Kidney capillary endothelial cell (primary cell): ENCODE measurements around the gene ENDOU.

Experiments
- DNase-seq: peaks from one replicate; pipeline ENCODE4 v3.0.0-alpha.2; 2018; ENCODE audit warnings: low spot score

Gene ENDOU

DNA sequence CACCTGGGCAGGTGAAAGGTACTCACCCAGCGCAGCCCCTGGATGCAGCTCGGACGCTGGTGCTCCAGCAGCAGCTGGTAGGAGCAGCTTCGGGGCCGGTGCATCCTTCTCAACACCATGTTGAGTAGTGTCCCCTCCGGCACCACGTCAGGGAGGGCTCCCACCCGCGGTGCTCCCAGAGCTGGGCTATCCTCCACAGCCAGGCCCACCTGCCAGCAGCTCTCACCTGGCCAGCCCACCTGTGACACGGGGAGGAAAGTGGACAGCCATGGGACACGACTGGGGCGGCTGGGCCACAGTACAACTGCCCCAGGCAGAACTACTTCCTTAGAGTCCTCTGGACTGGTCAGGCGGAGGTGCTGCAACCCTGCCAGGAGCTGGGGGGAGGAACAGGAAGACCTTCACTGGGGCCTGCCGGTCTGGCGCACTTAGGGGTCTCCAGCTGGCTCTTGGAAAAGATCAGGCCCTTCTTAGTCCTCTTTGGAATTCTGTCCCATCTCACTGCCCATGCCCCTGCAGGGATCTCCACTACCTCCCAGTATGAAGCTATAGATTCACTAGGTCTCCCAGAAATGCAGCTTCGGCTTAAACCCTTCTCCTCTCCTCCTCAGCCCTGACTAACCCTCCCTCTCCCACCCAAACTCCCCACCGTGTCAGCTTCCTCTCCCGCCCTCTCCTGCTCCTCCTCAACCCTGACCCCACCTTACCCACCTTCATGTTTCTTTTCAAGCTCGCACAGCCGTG is 32.7 kb upstream of the ENDOU start:
- no peak for DNase-seq

GRCh38 chr12:47757364-47757839 is 32.1 kb upstream of the ENDOU start:
- DNase-seq = no peak

GRCh38 chr12:47755655-47756562 is 30.6 kb upstream of the ENDOU start:
- DNase-seq = no peak

- no peak for DNase-seq
These were observed 29.6 kb upstream of the ENDOU start for GRCh38 chr12:47754881-47755280.

DNA sequence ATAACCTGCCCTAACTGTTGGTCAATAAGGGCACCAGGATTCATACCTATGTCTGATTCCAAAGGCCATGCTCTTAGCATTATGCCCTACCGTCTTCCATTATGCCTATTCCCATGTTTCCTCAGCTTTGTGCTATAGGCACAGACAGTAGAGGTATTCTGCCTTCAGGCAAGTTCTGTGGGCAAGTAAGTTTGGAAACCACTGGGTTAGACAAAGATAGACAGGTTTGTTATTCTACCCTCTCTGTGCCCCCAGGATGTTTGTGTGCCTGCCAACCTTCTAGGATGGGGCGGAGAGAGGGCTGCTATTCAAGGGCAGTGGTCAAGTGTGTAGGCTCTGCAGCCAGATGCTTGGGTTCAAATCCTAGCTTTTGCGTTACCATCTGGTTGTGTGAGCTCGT is 28.8 kb upstream of the ENDOU start:
- no peak for DNase-seq

DNA sequence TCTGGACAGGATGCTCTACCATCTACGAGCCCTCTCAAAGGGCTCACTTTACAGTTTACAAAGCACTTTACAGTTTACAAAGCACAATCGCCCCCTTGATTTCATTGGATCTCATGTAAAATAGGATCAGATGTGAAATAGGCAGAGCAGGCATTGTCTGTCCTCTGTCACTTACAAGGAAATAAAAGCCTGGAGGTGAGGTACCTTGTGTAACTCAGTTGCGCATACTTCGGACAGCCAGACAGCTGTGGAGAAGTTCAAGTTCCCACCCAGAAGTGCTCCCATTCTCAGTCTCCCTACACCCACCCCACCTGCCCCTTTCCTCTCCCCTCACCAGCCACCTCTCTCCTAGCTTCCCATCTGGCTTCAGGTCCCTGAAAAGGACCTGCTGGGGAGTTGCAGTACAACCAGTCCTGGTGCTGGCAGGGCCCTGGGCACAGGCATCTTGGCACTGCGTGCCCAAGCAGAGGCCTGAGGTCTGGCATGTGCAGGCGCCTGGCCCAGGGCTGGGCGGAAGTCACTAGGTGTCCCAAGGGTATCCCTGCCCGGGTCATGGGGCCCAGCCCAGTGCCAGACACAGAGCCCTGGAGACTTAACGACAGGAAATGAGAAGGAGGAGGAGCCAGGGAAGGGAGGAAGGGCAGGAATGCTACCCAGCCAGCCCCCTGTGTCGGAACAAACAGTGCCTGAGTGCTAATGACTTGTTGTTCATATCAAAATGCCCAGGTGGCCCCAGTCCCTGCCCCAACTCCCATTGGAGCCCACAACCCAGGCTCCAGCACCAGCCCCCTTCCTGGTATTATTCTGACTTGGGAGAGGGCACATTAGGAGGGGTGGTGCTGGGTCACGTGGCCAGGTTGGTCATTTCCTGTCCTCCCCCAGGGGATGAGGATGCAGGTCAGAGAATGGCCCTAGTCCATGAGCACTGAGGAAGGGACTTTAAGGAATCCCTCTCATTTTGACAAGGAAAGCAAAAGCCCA is 28.0 kb upstream of the ENDOU start:
- DNase-seq = peak; percentile 87

DNA sequence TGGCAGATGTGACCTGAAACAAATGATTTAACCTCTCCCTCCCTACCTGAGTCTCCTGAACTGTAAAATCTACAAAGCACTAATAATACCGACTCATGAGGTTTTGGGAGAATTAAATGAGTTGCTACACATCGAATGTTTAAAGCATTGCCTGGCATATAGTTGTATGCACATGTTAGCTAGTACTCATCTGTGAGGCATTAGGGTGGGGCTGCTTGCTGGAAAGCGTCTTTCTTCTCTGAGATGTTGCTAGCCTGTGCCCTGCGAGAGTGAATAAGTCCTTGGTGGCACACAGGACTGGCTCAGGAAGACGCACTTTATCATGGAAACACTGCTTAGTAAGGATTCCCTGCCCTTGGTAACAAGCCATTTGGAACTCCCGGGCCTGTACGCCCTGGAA is 27.3 kb upstream of the ENDOU start:
- no peak for DNase-seq

GRCh38 chr12:47752121-47752520 is 26.8 kb upstream of the ENDOU start:
- DNase-seq = no peak

DNA sequence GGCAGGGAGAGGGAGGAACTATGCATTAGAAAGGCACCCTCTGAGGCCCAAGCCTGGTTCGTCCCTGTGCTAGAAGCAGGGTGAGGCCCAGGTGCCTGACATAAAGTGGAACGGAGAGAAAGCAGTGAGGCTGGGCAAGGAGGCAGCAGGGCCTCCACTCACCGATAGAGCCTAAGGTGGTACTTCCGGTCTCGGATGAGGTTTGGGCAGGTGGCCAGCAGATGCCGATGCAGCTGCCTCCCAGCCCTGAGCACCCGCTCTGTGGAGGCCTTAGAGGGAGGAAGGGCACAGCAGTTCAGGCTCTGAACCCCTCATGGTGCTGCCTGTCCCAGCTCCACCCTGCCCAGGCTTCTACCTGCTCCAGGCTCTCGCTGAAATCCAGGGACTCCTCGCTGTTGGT is 26.3 kb upstream of the ENDOU start:
- no peak for DNase-seq

GRCh38 chr12:47750916-47751470 is 25.7 kb upstream of the ENDOU start:
- DNase-seq = no peak

- DNase-seq = no peak
These were observed 25.0 kb upstream of the ENDOU start for GRCh38 chr12:47750229-47750798.

DNA sequence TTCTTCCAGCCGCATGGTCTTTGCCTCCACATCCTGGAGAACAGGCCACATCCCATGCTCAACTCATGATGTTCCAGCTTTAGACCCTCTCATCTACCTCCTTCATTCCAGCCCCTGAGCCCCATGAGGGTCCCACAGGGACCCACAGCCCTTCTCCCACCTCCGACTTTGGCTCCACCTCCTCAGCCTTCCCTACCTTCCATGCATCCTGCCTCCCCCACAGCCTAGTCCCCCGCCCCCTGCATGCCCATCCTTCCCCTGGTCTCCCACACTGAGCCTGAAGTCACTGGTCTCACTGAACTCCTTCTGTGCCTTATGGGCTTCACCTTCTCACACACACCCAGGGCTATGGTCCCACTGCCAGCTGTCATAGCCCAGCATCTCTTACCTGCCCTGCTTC is 23.6 kb upstream of the ENDOU start:
- DNase-seq = no peak

- no peak for DNase-seq
These were observed 23.2 kb upstream of the ENDOU start for GRCh38 chr12:47748507-47748828.

DNA sequence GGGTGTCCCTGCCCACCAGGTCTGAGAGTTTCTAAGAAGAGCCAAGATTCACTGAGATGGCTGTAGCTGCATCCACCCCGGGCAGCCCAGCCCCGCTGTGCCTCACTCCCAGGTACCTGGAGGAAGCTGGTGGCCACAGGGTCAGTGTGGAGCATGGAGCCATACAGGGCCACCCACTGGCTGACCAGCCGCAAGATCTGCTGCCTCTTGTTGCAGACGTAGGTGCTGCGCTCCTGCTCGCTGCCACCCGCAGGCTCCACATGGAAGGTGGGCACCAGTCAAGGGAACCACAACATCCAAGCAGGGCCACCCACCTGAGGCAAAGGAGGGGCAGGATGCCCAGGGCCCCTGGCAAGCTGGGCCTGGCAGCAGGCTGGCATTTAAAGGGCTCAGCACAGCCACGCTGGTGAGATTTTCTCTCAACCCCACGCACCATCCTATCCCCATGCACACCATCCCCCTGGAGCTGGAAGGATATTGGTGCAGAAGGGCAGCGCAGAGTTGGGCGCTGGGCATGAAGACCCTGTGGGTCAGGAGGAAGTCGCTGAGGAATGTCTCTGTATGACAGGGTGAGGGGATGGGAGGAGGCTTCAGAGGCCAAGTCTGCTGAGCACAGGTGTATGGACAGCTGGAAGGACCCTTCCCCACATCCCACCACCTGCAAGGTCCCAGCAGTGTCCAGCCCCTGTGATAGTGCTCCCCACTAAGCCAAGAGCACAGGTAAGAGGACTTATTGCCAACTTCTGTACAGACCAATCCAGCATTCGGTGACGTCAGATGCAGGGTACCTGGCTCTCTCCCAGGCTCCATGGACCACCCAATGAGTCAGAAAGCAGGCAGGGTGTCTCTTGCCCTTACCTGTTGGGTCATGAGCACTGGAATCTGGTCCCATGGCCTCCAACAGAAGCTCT is 22.6 kb upstream of the ENDOU start:
- DNase-seq = no peak

- no peak for DNase-seq
These were observed 21.8 kb upstream of the ENDOU start for GRCh38 chr12:47747126-47747525.

DNA sequence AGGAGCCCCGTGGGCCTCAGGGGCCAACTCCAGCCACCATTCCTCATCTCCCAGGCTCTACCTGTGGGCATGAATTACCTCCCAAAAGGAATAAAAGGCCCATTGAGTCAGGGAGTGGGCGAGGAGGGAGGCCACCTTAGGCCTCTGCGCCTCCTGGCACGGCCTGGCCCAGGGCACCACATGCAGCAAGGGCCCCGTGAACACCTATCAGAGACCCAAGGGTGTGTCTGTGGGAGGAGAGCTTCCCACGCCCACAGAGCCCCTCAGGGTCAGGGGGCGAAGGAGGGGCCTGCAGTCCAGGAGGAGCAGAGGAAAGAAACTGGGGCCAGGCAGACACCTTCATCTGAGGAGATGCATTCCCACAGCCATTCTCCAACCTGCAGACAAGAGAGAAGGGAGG is 21.2 kb upstream of the ENDOU start:
- no peak for DNase-seq

- no peak for DNase-seq
These were observed 20.8 kb upstream of the ENDOU start for GRCh38 chr12:47746073-47746472.

DNA sequence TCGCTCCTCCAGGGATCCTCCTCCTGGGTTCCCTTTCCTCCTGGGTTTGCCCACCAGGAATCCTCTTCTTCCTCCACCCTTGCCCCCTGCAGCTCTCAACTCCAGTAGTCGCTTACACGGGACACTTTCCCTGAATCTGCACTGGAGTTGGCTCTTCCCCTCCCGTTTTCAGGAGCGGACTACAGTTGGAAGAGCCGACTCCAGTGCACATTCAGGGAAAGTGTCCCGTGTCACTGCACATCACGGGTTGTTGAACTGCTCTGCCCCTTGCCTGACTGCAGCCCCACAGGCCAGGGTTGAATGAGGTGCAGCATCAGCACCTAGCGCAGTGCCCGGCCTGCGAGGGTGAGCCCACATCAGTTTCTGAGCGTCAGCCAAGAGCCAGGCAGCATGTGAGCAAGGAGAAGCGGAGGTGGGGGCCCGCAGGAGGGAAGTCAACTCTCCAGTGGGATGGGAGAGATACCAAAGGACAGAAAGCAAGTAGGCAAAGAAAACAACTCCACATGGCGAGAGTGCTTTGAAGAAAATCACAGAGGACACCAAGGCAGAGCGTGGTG is 20.3 kb upstream of the ENDOU start:
- no peak for DNase-seq

GRCh38 chr12:47744778-47745436 is 19.6 kb upstream of the ENDOU start:
- no peak for DNase-seq
